ENCODE results near the gene EHBP1. TPM values are rescaled to one million over a fixed set of nuclear protein-coding genes. Genes with fewer than 3 reads are reported as not detected.

The EHBP1 gene
- total RNA-seq, 2 donors from 2014 or later, result 34.6 to 49.8 TPM

DNA sequence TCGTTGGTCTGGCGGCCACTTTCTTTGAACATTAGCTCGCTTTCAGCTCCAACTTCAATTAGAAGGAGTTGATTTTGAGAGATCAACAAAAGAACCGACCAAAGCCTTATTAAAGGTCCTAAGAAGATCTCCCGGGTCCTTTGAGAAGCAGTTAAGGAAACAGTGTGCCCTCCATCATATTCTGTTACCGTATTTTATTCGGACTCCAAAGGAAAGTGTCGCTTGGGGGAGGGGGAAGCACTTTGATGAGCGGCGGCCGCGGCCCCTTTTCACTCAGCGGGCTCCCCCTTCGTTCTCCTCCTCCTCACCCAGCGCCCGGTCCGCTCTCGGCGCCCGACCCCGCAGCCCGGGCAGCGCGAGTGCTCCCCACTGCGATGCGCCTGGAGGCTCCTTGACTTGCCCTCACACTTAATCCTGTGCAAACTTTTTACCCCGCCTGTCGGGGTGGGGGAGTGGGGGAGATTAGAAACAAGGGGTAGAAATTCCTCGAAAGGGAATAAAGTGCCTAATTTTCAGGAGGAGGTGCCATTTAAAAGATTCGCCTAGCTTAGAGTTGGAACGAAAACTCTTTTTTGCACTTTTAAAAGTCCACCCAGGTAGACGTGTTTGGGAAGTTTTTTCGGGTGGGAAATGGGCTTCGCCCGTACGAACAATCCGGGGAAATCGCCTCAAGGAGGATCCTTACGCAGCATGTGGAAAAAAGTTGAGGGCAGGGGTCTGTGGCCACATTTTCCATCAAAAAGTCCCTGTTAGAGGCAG is 343.9 kb downstream of the EHBP1 start:
- peak overlapping the region; percentile 77 for H3K4me3 ChIP-seq (ENCODE audit: low read length)
- Mint-ChIP-seq H3K9me3 (no peaks in the 10 kb centered on the region), H3K27ac (peak overlapping the region; percentile 13), H3K4me3 (peak overlapping the region; percentile 78), H3K4me1 (peaks cover 54% of the 10 kb centered on the region), H3K27me3 (ENCODE audit: insufficient read depth) (peaks cover 92% of the 10 kb centered on the region), H3K36me3 (ENCODE audit: low read depth) (peaks cover 13% of the 10 kb centered on the region)
- peak; percentile 81 for DNase-seq
- WGBS, 2 experiments (ENCODE audit: insufficient coverage in 1 of 2, insufficient read length in 1 of 2), result 0% methylated on average over 18 to 39 of the region's 39 CpGs
- H3K27me3 ChIP-seq (ENCODE audit: control insufficient read depth, insufficient read depth, low read length, poor library complexity, severe bottlenecking), result peaks cover 97% of the 10 kb centered on the region
- H3K4me1 ChIP-seq (ENCODE audit: control insufficient read depth, insufficient read depth, low read length), result peaks cover 13% of the 10 kb centered on the region
- H3K27ac ChIP-seq (ENCODE audit: low read depth, low read length), result no peak overlapping the region
- H3K9me3 ChIP-seq (ENCODE audit: control insufficient read depth, low read length), result no peaks in the 10 kb centered on the region
- H3K9ac ChIP-seq (ENCODE audit: extremely low read depth, low read length, poor library complexity, severe bottlenecking), result no peak overlapping the region
- no peaks in the 10 kb centered on the region for H3K36me3 ChIP-seq (ENCODE audit: control insufficient read depth, insufficient read depth, low read length)
- TF ChIP-seq, protein P1, sequence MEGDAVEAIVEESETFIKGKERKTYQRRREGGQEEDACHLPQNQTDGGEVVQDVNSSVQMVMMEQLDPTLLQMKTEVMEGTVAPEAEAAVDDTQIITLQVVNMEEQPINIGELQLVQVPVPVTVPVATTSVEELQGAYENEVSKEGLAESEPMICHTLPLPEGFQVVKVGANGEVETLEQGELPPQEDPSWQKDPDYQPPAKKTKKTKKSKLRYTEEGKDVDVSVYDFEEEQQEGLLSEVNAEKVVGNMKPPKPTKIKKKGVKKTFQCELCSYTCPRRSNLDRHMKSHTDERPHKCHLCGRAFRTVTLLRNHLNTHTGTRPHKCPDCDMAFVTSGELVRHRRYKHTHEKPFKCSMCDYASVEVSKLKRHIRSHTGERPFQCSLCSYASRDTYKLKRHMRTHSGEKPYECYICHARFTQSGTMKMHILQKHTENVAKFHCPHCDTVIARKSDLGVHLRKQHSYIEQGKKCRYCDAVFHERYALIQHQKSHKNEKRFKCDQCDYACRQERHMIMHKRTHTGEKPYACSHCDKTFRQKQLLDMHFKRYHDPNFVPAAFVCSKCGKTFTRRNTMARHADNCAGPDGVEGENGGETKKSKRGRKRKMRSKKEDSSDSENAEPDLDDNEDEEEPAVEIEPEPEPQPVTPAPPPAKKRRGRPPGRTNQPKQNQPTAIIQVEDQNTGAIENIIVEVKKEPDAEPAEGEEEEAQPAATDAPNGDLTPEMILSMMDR (conservative IDR thresholded peaks at IDR 0.05), result no peak

DNA sequence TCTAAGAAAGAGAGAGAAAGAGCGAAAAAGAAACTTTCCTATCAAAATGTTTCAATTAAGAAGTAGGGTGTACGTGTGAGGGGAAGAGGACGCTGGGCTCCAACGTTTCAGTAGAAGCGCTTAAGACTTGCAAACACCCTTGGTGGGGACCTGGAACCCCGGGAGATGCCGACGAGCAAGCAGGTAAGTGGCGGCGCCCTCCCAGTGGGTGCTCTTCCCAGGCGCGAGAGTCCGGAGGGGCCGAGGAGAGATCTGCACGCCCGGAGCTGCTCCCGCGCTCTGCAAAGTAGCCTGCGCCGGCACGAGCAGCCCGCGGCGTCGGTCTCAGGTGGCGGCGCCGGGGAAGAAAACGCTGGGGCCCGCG is 344.4 kb downstream of the EHBP1 start:
- peaks cover 19% of the 10 kb centered on the region for H3K36me3 Mint-ChIP-seq (ENCODE audit: low read depth)
- peaks cover 2% of the 10 kb centered on the region for H3K9me3 Mint-ChIP-seq
- peaks cover 97% of the 10 kb centered on the region for H3K27me3 ChIP-seq (ENCODE audit: control insufficient read depth, insufficient read depth, low read length, poor library complexity, severe bottlenecking)
- peak overlapping the region; percentile 77 for H3K4me3 ChIP-seq (ENCODE audit: low read length)
- 0% methylated on average over 6 to 31 of the region's 31 CpGs for WGBS, 2 experiments (ENCODE audit: insufficient coverage in 1 of 2, insufficient read length in 1 of 2)
- peak overlapping the region; percentile 78 for H3K4me3 Mint-ChIP-seq
- H3K4me1 Mint-ChIP-seq, result peaks cover 54% of the 10 kb centered on the region
- H3K9ac ChIP-seq (ENCODE audit: extremely low read depth, low read length, poor library complexity, severe bottlenecking), result no peak overlapping the region
- no peak overlapping the region for H3K27ac ChIP-seq (ENCODE audit: low read depth, low read length)
- DNase-seq, result no peak
- peaks cover 9% of the 10 kb centered on the region for H3K4me1 ChIP-seq (ENCODE audit: control insufficient read depth, insufficient read depth, low read length)
- H3K36me3 ChIP-seq (ENCODE audit: control insufficient read depth, insufficient read depth, low read length), result no peaks in the 10 kb centered on the region
- peaks cover 5% of the 10 kb centered on the region for H3K9me3 ChIP-seq (ENCODE audit: control insufficient read depth, low read length)
- TF ChIP-seq, protein P1 (conservative IDR thresholded peaks at IDR 0.05), result no peak
- H3K27ac Mint-ChIP-seq, result peak overlapping the region; percentile 13
- peaks cover 93% of the 10 kb centered on the region for H3K27me3 Mint-ChIP-seq (ENCODE audit: insufficient read depth)

DNA sequence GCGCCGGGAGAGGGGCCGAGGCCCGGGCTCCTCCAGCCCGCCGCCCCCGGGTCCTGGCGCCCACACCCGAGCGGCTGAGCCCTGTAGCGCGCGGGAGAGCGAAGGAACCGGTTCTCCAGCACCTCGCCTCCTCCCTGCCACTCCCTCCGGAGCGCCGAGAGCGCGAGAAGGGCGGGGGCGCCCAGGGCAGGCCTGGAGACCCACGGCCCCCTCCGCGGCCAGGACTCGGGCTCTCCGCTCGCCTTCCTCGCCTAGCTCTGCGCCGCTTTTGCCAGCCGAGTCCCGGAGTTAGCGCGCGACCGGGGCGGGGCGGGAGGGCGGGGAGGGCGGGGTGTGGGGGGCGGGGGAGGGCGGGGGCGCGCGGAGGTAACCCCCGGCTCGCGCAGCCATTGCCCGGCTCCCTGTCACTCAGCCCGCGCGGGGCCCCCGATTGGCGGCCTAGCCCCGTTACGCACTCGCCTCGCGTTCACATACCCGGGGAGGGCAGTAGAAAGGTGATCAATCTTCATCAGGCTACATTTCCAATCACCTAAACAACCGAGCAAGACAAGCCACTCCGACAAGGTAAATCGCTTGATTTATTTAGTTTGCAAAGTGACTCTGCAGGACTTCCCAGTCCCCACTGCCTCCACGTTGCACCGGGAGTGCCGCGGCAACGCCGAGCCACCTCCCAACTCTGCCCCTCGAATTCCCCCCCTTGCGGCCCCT is 345.0 kb downstream of the EHBP1 start, which contains the start of gene OTX1:
Gene OTX1 (plus strand): TSS at position 497 of the 708 bp plus-strand sequence. CDS start 2,161 bp downstream, outside the sequence.
- peaks cover 97% of the 10 kb centered on the region for H3K27me3 ChIP-seq (ENCODE audit: control insufficient read depth, insufficient read depth, low read length, poor library complexity, severe bottlenecking)
- H3K27ac Mint-ChIP-seq, result peak within 1 kb of the TSS; percentile 88

More for the DNA sequence above, 345.0 kb downstream of the EHBP1 start, which contains the start of gene OTX1:
- DNase-seq, result peak; percentile 93
- Histone ChIP-seq H3K4me1 (ENCODE audit: control insufficient read depth, insufficient read depth, low read length) (peaks cover 8% of the 10 kb centered on the region), H3K9me3 (ENCODE audit: control insufficient read depth, low read length) (peaks cover 5% of the 10 kb centered on the region), H3K4me3 (ENCODE audit: low read length) (peak within 1 kb of the TSS; percentile 84), H3K9ac (ENCODE audit: extremely low read depth, low read length, poor library complexity, severe bottlenecking) (peak within 1 kb of the TSS; percentile 20), H3K36me3 (ENCODE audit: control insufficient read depth, insufficient read depth, low read length) (no peaks in the 10 kb centered on the region), H3K27ac (ENCODE audit: low read depth, low read length) (no peak within 1 kb of the TSS)
- H3K36me3 Mint-ChIP-seq (ENCODE audit: low read depth), result peaks cover 23% of the 10 kb centered on the region
- TF ChIP-seq, protein P1 (conservative IDR thresholded peaks at IDR 0.05), result no peak
- H3K4me3 Mint-ChIP-seq, result peak within 1 kb of the TSS; percentile 78
- peaks cover 50% of the 10 kb centered on the region for H3K4me1 Mint-ChIP-seq
- H3K27me3 Mint-ChIP-seq (ENCODE audit: insufficient read depth), result peaks cover 93% of the 10 kb centered on the region
- WGBS, 2 experiments (ENCODE audit: insufficient coverage in 1 of 2, insufficient read length in 1 of 2), result 0% methylated on average over 9 to 56 of the region's 73 CpGs
- peaks cover 3% of the 10 kb centered on the region for H3K9me3 Mint-ChIP-seq

Data from endodermal cell (in vitro differentiated cells).